ENCODE results near the gene PSMD6. TPM values are rescaled to one million over a fixed set of nuclear protein-coding genes. Genes with fewer than 3 reads are reported as not detected.

The PSMD6 gene
- total and polyA plus RNA-seq, 2 donors: 78.9 to 96.5 TPM

GRCh38 chr3:64008487-64009351, 14.6 kb downstream of the PSMD6 start:
- H3K27ac ChIP-seq (ENCODE audit: low read depth in 1 of 2, low read length in 1 of 2): no peak overlapping the region
- H3K4me3 ChIP-seq (ENCODE audit: low read length in 2 of 2): no peak overlapping the region
- WGBS: 81% methylated on average over 7 of the region's 7 CpGs
- H3K9me3 ChIP-seq (ENCODE audit: control insufficient read depth in 2 of 2, insufficient read depth in 1 of 2, low read length in 1 of 2): no peaks in the 10 kb centered on the region
- H3K27me3 ChIP-seq (ENCODE audit: control insufficient read depth in 2 of 2, insufficient read depth in 1 of 2, low read length in 1 of 2): no peaks in the 10 kb centered on the region
- no peak for DNase-seq (ENCODE audit: low read depth in 6 of 9, low spot score in 9 of 9)
- H3K4me1 ChIP-seq (ENCODE audit: control insufficient read depth in 2 of 2, insufficient read depth in 2 of 2, low read length in 2 of 2): no peaks in the 10 kb centered on the region
- peaks cover 54 to 91% of the 10 kb centered on the region in 2 donors for H3K36me3 ChIP-seq (ENCODE audit: control insufficient read depth in 2 of 2, insufficient read depth in 2 of 2, low read length in 1 of 2)

GRCh38 chr3:64008017-64008416, 15.3 kb downstream of the PSMD6 start:
- DNase-seq (ENCODE audit: low read depth in 6 of 9, low spot score in 9 of 9): no peak
- Histone ChIP-seq H3K27me3 (ENCODE audit: control insufficient read depth in 2 of 2, insufficient read depth in 1 of 2, low read length in 1 of 2) (no peaks in the 10 kb centered on the region), H3K36me3 (ENCODE audit: control insufficient read depth in 2 of 2, insufficient read depth in 2 of 2, low read length in 1 of 2) (peaks cover 56 to 89% of the 10 kb centered on the region in 2 donors), H3K4me1 (ENCODE audit: control insufficient read depth in 2 of 2, insufficient read depth in 2 of 2, low read length in 2 of 2) (no peaks in the 10 kb centered on the region), H3K9me3 (ENCODE audit: control insufficient read depth in 2 of 2, insufficient read depth in 1 of 2, low read length in 1 of 2) (no peaks in the 10 kb centered on the region), H3K4me3 (ENCODE audit: low read length in 2 of 2) (no peak overlapping the region), H3K27ac (ENCODE audit: low read depth in 1 of 2, low read length in 1 of 2) (no peak overlapping the region)
- WGBS: 83% methylated on average over 2 of the region's 2 CpGs

- no peaks in the 10 kb centered on the region for H3K4me1 ChIP-seq (ENCODE audit: control insufficient read depth in 2 of 2, insufficient read depth in 2 of 2, low read length in 2 of 2)
- H3K27me3 ChIP-seq (ENCODE audit: control insufficient read depth in 2 of 2, insufficient read depth in 1 of 2, low read length in 1 of 2): no peaks in the 10 kb centered on the region
- H3K36me3 ChIP-seq (ENCODE audit: control insufficient read depth in 2 of 2, insufficient read depth in 2 of 2, low read length in 1 of 2): peaks cover 57 to 82% of the 10 kb centered on the region in 2 donors
- no peak for DNase-seq (ENCODE audit: low read depth in 6 of 9, low spot score in 9 of 9)
- no peaks in the 10 kb centered on the region for H3K9me3 ChIP-seq (ENCODE audit: control insufficient read depth in 2 of 2, insufficient read depth in 1 of 2, low read length in 1 of 2)
- 97% methylated on average over 2 of the region's 2 CpGs for WGBS
- H3K27ac ChIP-seq (ENCODE audit: low read depth in 1 of 2, low read length in 1 of 2): no peak overlapping the region
- H3K4me3 ChIP-seq (ENCODE audit: low read length in 2 of 2): no peak overlapping the region
Observed at GRCh38 chr3:64003589-64003988, 19.7 kb downstream of the PSMD6 start.

GRCh38 chr3:64002233-64002632, 21.1 kb downstream of the PSMD6 start:
- Histone ChIP-seq H3K9me3 (ENCODE audit: control insufficient read depth in 2 of 2, insufficient read depth in 1 of 2, low read length in 1 of 2) (no peaks in the 10 kb centered on the region), H3K36me3 (ENCODE audit: control insufficient read depth in 2 of 2, insufficient read depth in 2 of 2, low read length in 1 of 2) (peaks cover 60 to 83% of the 10 kb centered on the region in 2 donors), H3K4me3 (ENCODE audit: low read length in 2 of 2) (no peak overlapping the region), H3K4me1 (ENCODE audit: control insufficient read depth in 2 of 2, insufficient read depth in 2 of 2, low read length in 2 of 2) (no peaks in the 10 kb centered on the region), H3K27me3 (ENCODE audit: control insufficient read depth in 2 of 2, insufficient read depth in 1 of 2, low read length in 1 of 2) (no peaks in the 10 kb centered on the region), H3K27ac (ENCODE audit: low read depth in 1 of 2, low read length in 1 of 2) (no peak overlapping the region)
- WGBS: 98% methylated on average over 4 of the region's 4 CpGs
- DNase-seq (ENCODE audit: low read depth in 6 of 9, low spot score in 9 of 9): no peak

- H3K4me3 ChIP-seq (ENCODE audit: low read length in 2 of 2): no peak overlapping the region
- H3K4me1 ChIP-seq (ENCODE audit: control insufficient read depth in 2 of 2, insufficient read depth in 2 of 2, low read length in 2 of 2): no peaks in the 10 kb centered on the region
- no peak overlapping the region for H3K27ac ChIP-seq (ENCODE audit: low read depth in 1 of 2, low read length in 1 of 2)
- peaks cover 62 to 82% of the 10 kb centered on the region in 2 donors for H3K36me3 ChIP-seq (ENCODE audit: control insufficient read depth in 2 of 2, insufficient read depth in 2 of 2, low read length in 1 of 2)
- no peak for DNase-seq (ENCODE audit: low read depth in 6 of 9, low spot score in 9 of 9)
- no peaks in the 10 kb centered on the region for H3K27me3 ChIP-seq (ENCODE audit: control insufficient read depth in 2 of 2, insufficient read depth in 1 of 2, low read length in 1 of 2)
- WGBS: 97% methylated on average over 9 of the region's 9 CpGs
- no peaks in the 10 kb centered on the region for H3K9me3 ChIP-seq (ENCODE audit: control insufficient read depth in 2 of 2, insufficient read depth in 1 of 2, low read length in 1 of 2)
Observed at GRCh38 chr3:64000453-64001055, 22.7 kb downstream of the PSMD6 start.

- DNase-seq (ENCODE audit: low read depth in 6 of 9, low spot score in 9 of 9): no peak
- H3K27ac ChIP-seq (ENCODE audit: low read depth in 1 of 2, low read length in 1 of 2): no peak overlapping the region
- H3K4me3 ChIP-seq (ENCODE audit: low read length in 2 of 2): no peak overlapping the region
- H3K27me3 ChIP-seq (ENCODE audit: control insufficient read depth in 2 of 2, insufficient read depth in 1 of 2, low read length in 1 of 2): no peaks in the 10 kb centered on the region
- H3K9me3 ChIP-seq (ENCODE audit: control insufficient read depth in 2 of 2, insufficient read depth in 1 of 2, low read length in 1 of 2): no peaks in the 10 kb centered on the region
- WGBS: 97% methylated on average over 10 of the region's 10 CpGs
- H3K36me3 ChIP-seq (ENCODE audit: control insufficient read depth in 2 of 2, insufficient read depth in 2 of 2, low read length in 1 of 2): peaks cover 62 to 87% of the 10 kb centered on the region in 2 donors
- H3K4me1 ChIP-seq (ENCODE audit: control insufficient read depth in 2 of 2, insufficient read depth in 2 of 2, low read length in 2 of 2): no peaks in the 10 kb centered on the region
Observed at GRCh38 chr3:63998852-63999754, 24.2 kb downstream of the PSMD6 start.

- WGBS: 95% methylated on average over 5 of the region's 5 CpGs
- H3K4me3 ChIP-seq (ENCODE audit: low read length in 2 of 2): no peak overlapping the region
- DNase-seq (ENCODE audit: low read depth in 6 of 9, low spot score in 9 of 9): no peak
- H3K4me1 ChIP-seq (ENCODE audit: control insufficient read depth in 2 of 2, insufficient read depth in 2 of 2, low read length in 2 of 2): no peaks in the 10 kb centered on the region
- H3K27me3 ChIP-seq (ENCODE audit: control insufficient read depth in 2 of 2, insufficient read depth in 1 of 2, low read length in 1 of 2): no peaks in the 10 kb centered on the region
- no peak overlapping the region for H3K27ac ChIP-seq (ENCODE audit: low read depth in 1 of 2, low read length in 1 of 2)
- peaks cover 73 to 96% of the 10 kb centered on the region in 2 donors for H3K36me3 ChIP-seq (ENCODE audit: control insufficient read depth in 2 of 2, insufficient read depth in 2 of 2, low read length in 1 of 2)
- H3K9me3 ChIP-seq (ENCODE audit: control insufficient read depth in 2 of 2, insufficient read depth in 1 of 2, low read length in 1 of 2): no peaks in the 10 kb centered on the region
Observed at GRCh38 chr3:63995086-63995485, 28.2 kb downstream of the PSMD6 start.

GRCh38 chr3:63993653-63994079, 29.6 kb downstream of the PSMD6 start:
- Histone ChIP-seq H3K27ac (ENCODE audit: low read depth in 1 of 2, low read length in 1 of 2) (no peak overlapping the region), H3K9me3 (ENCODE audit: control insufficient read depth in 2 of 2, insufficient read depth in 1 of 2, low read length in 1 of 2) (no peaks in the 10 kb centered on the region), H3K36me3 (ENCODE audit: control insufficient read depth in 2 of 2, insufficient read depth in 2 of 2, low read length in 1 of 2) (peaks cover 73 to 96% of the 10 kb centered on the region in 2 donors), H3K4me3 (ENCODE audit: low read length in 2 of 2) (no peak overlapping the region), H3K4me1 (ENCODE audit: control insufficient read depth in 2 of 2, insufficient read depth in 2 of 2, low read length in 2 of 2) (no peaks in the 10 kb centered on the region), H3K27me3 (ENCODE audit: control insufficient read depth in 2 of 2, insufficient read depth in 1 of 2, low read length in 1 of 2) (no peaks in the 10 kb centered on the region)
- peak in 5 of 9 donors; percentile 40 to 71 (median 45) for DNase-seq (ENCODE audit: low read depth in 6 of 9, low spot score in 9 of 9)
- 54% methylated on average over 3 of the region's 3 CpGs for WGBS

Measured in thymus (tissue), 11 donors.